Loucy (cell line): ENCODE results near the gene DBET.
"Not testable (repeated sequence)": the region's sequence is repeated elsewhere in the genome, so short reads cannot be mapped to it uniquely, and the experiment has no call there.

ENCODE experiments used
- H2AFZ ChIP-seq: fragments of 200-600 bp; sonication (generic); 2 replicates; pipeline ENCODE4 v1.6.0; 2016; ENCODE audit warnings: antibody characterized with exemption, mild to moderate bottlenecking, low read length, moderate library complexity
- H3F3A ChIP-seq: fragments of 200-600 bp; 2 replicates; pipeline ENCODE4 v1.6.0; 2016; ENCODE audit warnings: antibody characterized with exemption, low read depth, mild to moderate bottlenecking
- H3K27me3 ChIP-seq: fragments of 200-600 bp; sonication (generic); 2 replicates; pipeline ENCODE4 v1.6.1; 2014; ENCODE audit warnings: low read length, mild to moderate bottlenecking; ENCODE audit not compliant: insufficient read depth, poor library complexity, severe bottlenecking
- H3K36me3 ChIP-seq: fragments of 200-600 bp; sonication (generic); 2 replicates; pipeline ENCODE4 v1.6.1; 2016; ENCODE audit warnings: low read length; ENCODE audit not compliant: insufficient read depth
- H3K4me1 ChIP-seq: fragments of 200-600 bp; sonication (generic); 2 replicates; pipeline ENCODE4 v1.5.1; 2014; ENCODE audit warnings: low read length, mild to moderate bottlenecking; ENCODE audit not compliant: insufficient read depth, poor library complexity, severe bottlenecking
- H3K4me2 ChIP-seq: fragments of 200-600 bp; sonication (generic); 2 replicates; pipeline ENCODE4 v1.6.0; 2014; ENCODE audit warnings: antibody characterized with exemption, low read length, low read depth, mild to moderate bottlenecking; ENCODE audit not compliant: poor library complexity, severe bottlenecking
- H3K4me3 ChIP-seq: fragments of 200-600 bp; sonication (generic); 2 replicates; pipeline ENCODE4 v1.5.1; 2014; ENCODE audit warnings: low read length, mild to moderate bottlenecking, mixed read lengths; ENCODE audit not compliant: poor library complexity, severe bottlenecking
- H3K79me2 ChIP-seq: fragments of 200-600 bp; sonication (generic); 2 replicates; pipeline ENCODE4 v1.6.1; 2014; ENCODE audit warnings: low read length; ENCODE audit not compliant: insufficient read depth
- H3K9ac ChIP-seq: fragments of 200-600 bp; sonication (generic); 2 replicates; pipeline ENCODE4 v1.6.0; 2014; ENCODE audit warnings: mild to moderate bottlenecking, low read depth, low read length, moderate library complexity; ENCODE audit not compliant: poor library complexity, severe bottlenecking
- H3K9me2 ChIP-seq: fragments of 200-600 bp; sonication (generic); replicated peaks from 2 replicates; pipeline ENCODE4 v1.6.1; 2016; ENCODE audit warnings: low read depth, low read length, mixed read lengths
- H3K9me3 ChIP-seq: fragments of 200-600 bp; sonication (generic); 2 replicates; pipeline ENCODE4 v1.6.1; 2014; ENCODE audit warnings: mild to moderate bottlenecking, antibody characterized with exemption, low read length, low read depth; ENCODE audit not compliant: insufficient read depth
- H4K20me1 ChIP-seq: fragments of 200-600 bp; sonication (generic); 2 replicates; pipeline ENCODE4 v1.6.0; 2014; ENCODE audit warnings: antibody characterized with exemption, low read length, mild to moderate bottlenecking; ENCODE audit not compliant: insufficient read depth, poor library complexity, severe bottlenecking

DBET gene

GRCh38 chr4:190114991-190115390, 50.7 kb downstream of the DBET start:
- not testable (repeated sequence) for H3K36me3 ChIP-seq, H3K9me2 ChIP-seq, H3K79me2 ChIP-seq, H3K27me3 ChIP-seq, H3K4me2 ChIP-seq, H3K4me3 ChIP-seq, H2AFZ ChIP-seq, H3F3A ChIP-seq, H3K9ac ChIP-seq, H4K20me1 ChIP-seq, H3K9me3 ChIP-seq
- H3K4me1 ChIP-seq: peaks cover 26% of the 10 kb centered on the region
